ENCODE measurements around the gene UFD1. TPM values are rescaled to one million over a fixed set of nuclear protein-coding genes. Genes with fewer than 3 reads are reported as not detected.

The UFD1 gene
- total and polyA plus RNA-seq, 2 of the 13 experiments (the other 11 are each of a cell fraction or from before 2014, with no cell fraction given), result 47.9 to 51.1 TPM

DNA sequence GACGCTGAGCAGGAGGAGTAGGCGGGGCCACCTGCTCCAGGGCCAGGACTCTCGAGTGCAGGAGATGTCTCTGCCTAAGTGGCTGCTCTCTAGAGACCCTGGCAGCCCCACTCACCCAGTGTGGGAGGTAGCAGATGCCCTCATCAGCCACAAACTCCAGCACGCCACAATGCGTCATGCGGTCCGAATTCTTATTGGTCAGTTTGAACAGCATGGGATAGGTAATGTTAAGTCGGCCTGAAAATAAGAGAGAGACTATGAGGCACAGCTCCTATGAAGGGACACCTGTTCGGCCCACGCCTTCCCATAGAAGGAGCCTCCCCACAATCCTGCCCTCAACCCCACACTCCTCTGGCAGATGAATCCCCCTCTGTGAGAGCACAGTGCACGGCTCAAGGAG is 7.4 kb downstream of the UFD1 start (continued):
- TF ChIP-seq, protein P1, sequence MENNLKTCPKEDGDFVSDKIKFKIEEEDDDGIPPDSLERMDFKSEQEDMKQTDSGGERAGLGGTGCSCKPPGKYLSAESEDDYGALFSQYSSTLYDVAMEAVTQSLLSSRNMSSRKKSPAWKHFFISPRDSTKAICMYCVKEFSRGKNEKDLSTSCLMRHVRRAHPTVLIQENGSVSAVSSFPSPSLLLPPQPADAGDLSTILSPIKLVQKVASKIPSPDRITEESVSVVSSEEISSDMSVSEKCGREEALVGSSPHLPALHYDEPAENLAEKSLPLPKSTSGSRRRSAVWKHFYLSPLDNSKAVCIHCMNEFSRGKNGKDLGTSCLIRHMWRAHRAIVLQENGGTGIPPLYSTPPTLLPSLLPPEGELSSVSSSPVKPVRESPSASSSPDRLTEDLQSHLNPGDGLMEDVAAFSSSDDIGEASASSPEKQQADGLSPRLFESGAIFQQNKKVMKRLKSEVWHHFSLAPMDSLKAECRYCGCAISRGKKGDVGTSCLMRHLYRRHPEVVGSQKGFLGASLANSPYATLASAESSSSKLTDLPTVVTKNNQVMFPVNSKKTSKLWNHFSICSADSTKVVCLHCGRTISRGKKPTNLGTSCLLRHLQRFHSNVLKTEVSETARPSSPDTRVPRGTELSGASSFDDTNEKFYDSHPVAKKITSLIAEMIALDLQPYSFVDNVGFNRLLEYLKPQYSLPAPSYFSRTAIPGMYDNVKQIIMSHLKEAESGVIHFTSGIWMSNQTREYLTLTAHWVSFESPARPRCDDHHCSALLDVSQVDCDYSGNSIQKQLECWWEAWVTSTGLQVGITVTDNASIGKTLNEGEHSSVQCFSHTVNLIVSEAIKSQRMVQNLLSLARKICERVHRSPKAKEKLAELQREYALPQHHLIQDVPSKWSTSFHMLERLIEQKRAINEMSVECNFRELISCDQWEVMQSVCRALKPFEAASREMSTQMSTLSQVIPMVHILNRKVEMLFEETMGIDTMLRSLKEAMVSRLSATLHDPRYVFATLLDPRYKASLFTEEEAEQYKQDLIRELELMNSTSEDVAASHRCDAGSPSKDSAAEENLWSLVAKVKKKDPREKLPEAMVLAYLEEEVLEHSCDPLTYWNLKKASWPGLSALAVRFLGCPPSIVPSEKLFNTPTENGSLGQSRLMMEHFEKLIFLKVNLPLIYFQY (CRISPR knock-in tag; IDR thresholded peaks at IDR 0.05; ENCODE audit: borderline replicate concordance), result no peak
- TF ChIP-seq ATRX (CRISPR knock-in tag; IDR thresholded peaks at IDR 0.05; ENCODE audit: borderline replicate concordance), result no peak
- TF ChIP-seq ISX (CRISPR knock-in tag; conservative IDR thresholded peaks at IDR 0.05), result no peak
- TF ChIP-seq BORCS8-MEF2B (CRISPR knock-in tag; IDR thresholded peaks at IDR 0.05), result no peak
- TF ChIP-seq RARG (CRISPR knock-in tag; IDR thresholded peaks at IDR 0.05; ENCODE audit: low read depth), result no peak
- no peak for TF ChIP-seq CBX1 (IDR thresholded peaks at IDR 0.05; ENCODE audit: low read depth)
- TF ChIP-seq ZNF138 (CRISPR knock-in tag; IDR thresholded peaks at IDR 0.05; ENCODE audit: low read depth), result no peak
- TF ChIP-seq ZNF672 (CRISPR knock-in tag; IDR thresholded peaks at IDR 0.05), result no peak
- TF ChIP-seq ZNF670 (CRISPR knock-in tag; IDR thresholded peaks at IDR 0.05; ENCODE audit: borderline replicate concordance), result no peak
- TF ChIP-seq, protein P2, sequence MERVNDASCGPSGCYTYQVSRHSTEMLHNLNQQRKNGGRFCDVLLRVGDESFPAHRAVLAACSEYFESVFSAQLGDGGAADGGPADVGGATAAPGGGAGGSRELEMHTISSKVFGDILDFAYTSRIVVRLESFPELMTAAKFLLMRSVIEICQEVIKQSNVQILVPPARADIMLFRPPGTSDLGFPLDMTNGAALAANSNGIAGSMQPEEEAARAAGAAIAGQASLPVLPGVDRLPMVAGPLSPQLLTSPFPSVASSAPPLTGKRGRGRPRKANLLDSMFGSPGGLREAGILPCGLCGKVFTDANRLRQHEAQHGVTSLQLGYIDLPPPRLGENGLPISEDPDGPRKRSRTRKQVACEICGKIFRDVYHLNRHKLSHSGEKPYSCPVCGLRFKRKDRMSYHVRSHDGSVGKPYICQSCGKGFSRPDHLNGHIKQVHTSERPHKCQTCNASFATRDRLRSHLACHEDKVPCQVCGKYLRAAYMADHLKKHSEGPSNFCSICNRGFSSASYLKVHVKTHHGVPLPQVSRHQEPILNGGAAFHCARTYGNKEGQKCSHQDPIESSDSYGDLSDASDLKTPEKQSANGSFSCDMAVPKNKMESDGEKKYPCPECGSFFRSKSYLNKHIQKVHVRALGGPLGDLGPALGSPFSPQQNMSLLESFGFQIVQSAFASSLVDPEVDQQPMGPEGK (CRISPR knock-in tag; IDR thresholded peaks at IDR 0.05), result no peak
- TF ChIP-seq NR3C1 (CRISPR knock-in tag; IDR thresholded peaks at IDR 0.05), result no peak

Measured in HepG2 (cell line).